HG02884 (cell line): Measurements from ENCODE around the gene GPC6.

Experiments
- ATAC-seq: cut with Tn5 transposase; IDR thresholded peaks from one replicate; pipeline ENCODE4 v1.9.1; 2021; ENCODE audit warnings: mild to moderate bottlenecking, moderate library complexity; ENCODE audit not compliant: unreplicated experiment

Gene GPC6

GRCh38 chr13:94415500-94416237, 1189.1 kb downstream of the GPC6 start:
- ATAC-seq: no peak

DNA sequence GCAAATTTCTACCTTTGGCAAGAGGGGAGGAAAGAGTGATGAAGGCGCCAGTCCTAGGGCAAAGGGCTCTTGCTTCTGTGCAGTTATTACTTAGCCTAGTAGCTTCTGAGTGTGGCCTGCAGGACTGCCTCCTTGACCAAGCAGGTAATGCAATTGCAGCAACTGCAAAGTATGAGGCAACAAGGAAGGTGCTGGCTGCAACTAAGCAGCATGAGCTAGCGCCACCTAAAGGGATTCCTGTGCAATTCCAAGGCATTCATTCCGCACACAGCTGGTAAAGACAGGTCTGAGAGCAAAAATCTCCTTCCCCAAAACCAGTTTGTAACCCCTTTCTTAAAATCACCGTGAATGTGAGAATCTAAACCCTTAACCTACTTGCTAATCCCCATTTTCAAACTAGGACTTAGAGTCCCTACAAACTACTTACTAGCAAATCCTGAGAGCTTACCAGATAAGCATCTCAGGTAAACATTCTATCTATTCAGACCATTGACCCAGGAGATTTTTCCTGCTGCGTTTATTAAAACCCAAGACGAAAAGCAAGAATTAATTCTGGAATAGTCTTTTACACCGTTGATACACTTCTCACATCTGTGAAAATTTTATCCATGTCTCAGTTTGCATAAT, 1190.0 kb downstream of the GPC6 start:
- ATAC-seq: no peak

- ATAC-seq: no peak
Observed at GRCh38 chr13:94417294-94417693, 1190.7 kb downstream of the GPC6 start.

- peak; percentile 81 for ATAC-seq
Observed at GRCh38 chr13:94419304-94419924, 1192.8 kb downstream of the GPC6 start.

- ATAC-seq: no peak
Observed at GRCh38 chr13:94419925-94420305, 1193.3 kb downstream of the GPC6 start.

- no peak for ATAC-seq
Observed at GRCh38 chr13:94427313-94427953, 1200.8 kb downstream of the GPC6 start.

- ATAC-seq: no peak
Observed at GRCh38 chr13:94431574-94431973, 1205.0 kb downstream of the GPC6 start.

GRCh38 chr13:94431987-94432386, 1205.4 kb downstream of the GPC6 start:
- ATAC-seq: no peak

DNA sequence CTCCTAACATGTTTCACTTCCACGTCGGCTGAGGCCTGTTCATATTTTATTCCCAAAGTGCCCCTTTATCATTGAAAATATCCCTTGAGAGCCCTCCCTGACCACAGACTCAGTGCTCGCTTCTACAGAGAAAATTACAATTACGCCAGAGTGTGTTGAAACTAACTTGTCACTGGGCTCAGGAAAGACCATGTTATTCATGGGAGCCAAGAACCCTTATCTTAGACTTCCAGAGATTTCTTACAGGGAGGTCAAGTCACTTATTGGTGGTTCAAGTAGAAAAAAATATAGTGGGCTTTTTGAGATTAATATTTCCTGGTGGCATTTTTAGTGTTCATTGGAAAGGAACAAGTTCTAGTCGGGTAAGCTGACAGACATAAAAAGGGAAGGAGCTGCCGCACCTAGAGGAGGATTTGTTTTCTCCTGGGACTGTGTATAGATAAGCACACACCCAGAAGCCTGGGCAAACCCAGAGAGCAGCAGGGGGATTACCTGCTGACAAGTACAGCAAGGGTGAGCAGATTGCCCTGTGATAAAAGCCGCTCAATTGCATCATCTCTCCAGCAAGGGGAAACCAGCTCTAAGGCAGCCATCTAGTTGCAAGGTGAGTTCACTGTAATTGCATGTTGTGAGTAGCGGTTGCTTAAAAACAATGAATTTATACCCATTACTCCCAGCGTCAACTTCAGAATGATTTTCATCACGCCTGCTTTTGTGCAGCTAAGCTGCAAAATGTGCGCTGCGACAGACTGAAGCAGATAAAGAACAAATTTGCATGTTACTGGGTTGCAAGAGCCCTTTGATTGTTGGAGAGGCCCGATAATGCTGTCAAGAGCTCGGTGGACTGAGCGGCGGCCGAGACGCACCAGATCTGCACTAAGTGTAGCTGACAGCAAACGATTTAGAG, 1206.7 kb downstream of the GPC6 start:
- ATAC-seq: peak; percentile 77

DNA sequence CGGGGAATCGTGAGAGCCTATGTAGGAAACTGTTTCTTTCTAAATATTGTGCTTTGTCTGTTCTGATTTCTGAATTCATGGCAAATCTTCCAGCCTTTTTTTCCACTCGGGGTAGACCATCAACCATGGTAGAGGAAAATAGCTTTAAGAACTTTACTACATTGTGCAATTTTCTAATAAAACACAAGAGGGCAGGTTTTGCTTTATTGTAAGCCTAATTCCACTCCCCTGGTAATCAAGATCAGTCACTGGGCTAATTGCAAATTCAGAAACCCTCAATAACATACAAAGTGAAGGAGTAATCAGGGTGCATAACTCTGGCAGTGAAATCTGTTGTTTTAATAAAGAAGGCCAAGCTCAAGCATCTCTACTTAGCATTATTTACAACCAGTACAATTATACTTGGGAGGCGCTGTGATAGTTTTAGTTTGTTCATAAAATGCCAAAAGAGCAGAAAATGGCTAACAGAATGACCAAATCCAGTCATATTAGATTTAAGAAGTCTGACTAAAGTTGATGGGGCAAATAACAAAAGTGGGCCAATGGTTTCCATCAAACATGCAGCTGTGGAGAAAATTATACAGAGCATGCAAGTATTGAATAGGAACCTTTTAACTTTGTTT, 1209.1 kb downstream of the GPC6 start:
- ATAC-seq: peak; percentile 50

DNA sequence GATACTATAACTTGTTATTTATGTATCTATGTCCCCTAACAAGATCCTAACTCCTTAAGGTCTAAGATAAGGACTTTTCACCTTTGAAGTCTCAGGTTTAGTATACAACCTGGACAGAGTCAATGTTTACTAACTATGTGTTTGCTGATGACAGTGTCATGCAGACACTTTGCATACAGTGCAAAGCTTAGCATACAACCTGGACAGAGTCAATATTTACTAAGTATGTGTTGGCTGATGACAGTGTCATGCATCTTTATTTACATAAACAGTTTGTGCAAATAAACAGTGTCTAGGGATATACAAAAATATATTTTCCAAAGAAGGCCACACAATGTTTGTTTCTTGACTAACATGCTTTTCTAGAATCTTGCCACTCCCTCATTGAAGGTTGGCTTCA, 1218.2 kb downstream of the GPC6 start:
- no peak for ATAC-seq

DNA sequence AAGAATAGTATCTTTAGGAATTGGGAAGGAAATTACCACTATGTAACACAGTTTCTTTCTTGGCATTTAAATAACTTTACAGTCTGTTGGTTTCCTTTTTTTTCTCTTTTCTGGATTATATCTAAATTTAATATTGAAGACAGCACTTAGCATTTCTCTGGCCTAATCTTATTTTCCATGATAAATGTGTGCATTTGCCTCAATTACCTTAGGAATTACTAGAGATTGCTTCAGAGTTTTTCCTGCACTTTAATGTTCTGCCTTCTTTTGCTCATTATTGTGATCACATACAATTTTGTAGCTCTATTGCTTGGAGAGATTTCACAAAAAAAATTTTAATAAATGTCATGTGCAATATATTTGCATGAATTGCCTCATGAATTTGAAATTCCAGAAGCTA, 1227.7 kb downstream of the GPC6 start:
- ATAC-seq: no peak

- ATAC-seq: no peak
Observed at GRCh38 chr13:94454906-94455305, 1228.3 kb downstream of the GPC6 start.

DNA sequence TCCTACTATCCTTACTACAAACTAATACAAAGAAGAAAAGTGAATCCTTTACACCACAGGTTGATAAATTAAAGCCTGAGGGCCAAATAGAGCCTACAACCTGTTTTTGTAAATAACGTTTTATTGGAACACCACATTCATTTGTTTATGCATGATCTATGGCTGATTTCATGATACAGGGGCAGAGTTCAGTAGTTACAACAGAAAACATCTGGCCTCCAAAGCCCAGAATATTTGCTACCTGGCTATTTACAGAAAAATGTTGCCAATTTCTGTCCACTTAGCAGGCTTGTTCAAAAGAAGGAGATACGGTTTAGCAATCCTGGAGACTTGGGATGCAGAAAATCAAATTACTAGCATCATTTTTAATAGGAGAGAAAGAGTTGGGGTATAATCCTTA, 1228.8 kb downstream of the GPC6 start:
- no peak for ATAC-seq
